ENCODE data around the gene STAT5B. TPM values are rescaled to one million over a fixed set of nuclear protein-coding genes. Genes with fewer than 3 reads are reported as not detected.
"Not testable (repeated sequence)": the region's sequence is repeated elsewhere in the genome, so short reads cannot be mapped to it uniquely, and the experiment has no call there.

Gene STAT5B
- 10 to 100 TPM; 13.4 to 53.6 (median 20.1) TPM for polyA plus RNA-seq
- long read RNA-seq, donor 1: 0 reads
- long read RNA-seq, donor 2, partial matches to known transcripts: 0 of 2 reads
- long read RNA-seq, donor 2, other reads (novel, unspliced or antisense): 0 of 2 reads
- long read RNA-seq, donor 3, partial matches to known transcripts: 23 of 24 reads
- long read RNA-seq, donor 3, other reads (novel, unspliced or antisense): 0 of 24 reads
- long read RNA-seq, donor 4: 0 reads
- long read RNA-seq, donor 5, partial matches to known transcripts: 0 of 1 reads
- long read RNA-seq, donor 5, other reads (novel, unspliced or antisense): 0 of 1 reads
- long read RNA-seq, donor 6, full-length matches to known transcripts: 8 of 8 reads
- long read RNA-seq, donor 6, partial matches to known transcripts: 0 of 8 reads
- long read RNA-seq, donor 6, other reads (novel, unspliced or antisense): 0 of 8 reads
- long read RNA-seq, donor 7, full-length matches to known transcripts: 8 of 8 reads
- long read RNA-seq, donor 7, partial matches to known transcripts: 0 of 8 reads
- long read RNA-seq, donor 7, other reads (novel, unspliced or antisense): 0 of 8 reads
- long read RNA-seq, donor 8: 0 reads
- long read RNA-seq, donor 9, partial matches to known transcripts: 0 of 1 reads
- long read RNA-seq, donor 9, other reads (novel, unspliced or antisense): 0 of 1 reads
- long read RNA-seq, donor 10, full-length matches to known transcripts: 14 of 14 reads
- long read RNA-seq, donor 10, partial matches to known transcripts: 0 of 14 reads
- long read RNA-seq, donor 10, other reads (novel, unspliced or antisense): 0 of 14 reads

- Histone ChIP-seq H3K27me3 (ENCODE audit: control insufficient read depth in 3 of 3, insufficient read depth in 3 of 3, low read length in 3 of 3) (no peaks in the 10 kb centered on the region), H3K4me3 (ENCODE audit: low read depth in 1 of 3, low read length in 3 of 3) (peak within 1 kb of the TSS; percentile 72 to 91 (median 80)), H3K36me3 (ENCODE audit: control insufficient read depth in 3 of 3, insufficient read depth in 2 of 3, low read depth in 1 of 3, low read length in 3 of 3) (no peaks in the 10 kb centered on the region), H3K9me3 (ENCODE audit: control insufficient read depth in 2 of 2, insufficient read depth in 1 of 2, low read depth in 1 of 2, low read length in 1 of 2) (no peaks in the 10 kb centered on the region), H3K27ac (ENCODE audit: low read depth in 1 of 3, low read length in 2 of 3) (peak within 1 kb of the TSS; percentile 82 to 91 (median 83)), H3K4me1 (ENCODE audit: control insufficient read depth in 3 of 3, insufficient read depth in 2 of 3, low read depth in 1 of 3, low read length in 2 of 3) (peaks cover 0 to 19% (median 6%) of the 10 kb centered on the region in 3 donors)
- DNase-seq: peak; percentile 74 to 91
- no peak for FAIRE-seq
- 0% methylated on average over 15 to 47 of the region's 47 CpGs for WGBS, 3 donors
These were observed at the start of gene STAT5B for GRCh38 chr17:42276359-42276608. STAT5B (minus strand) TSS chr17:42276391; CDS start chr17:42232127, 44,264 bp downstream.

GRCh38 chr17:42325026-42325425, 48.8 kb upstream of the STAT5B start:
- FAIRE-seq: no peak
- H3K9me3 ChIP-seq (ENCODE audit: control insufficient read depth in 2 of 2, insufficient read depth in 1 of 2, low read depth in 1 of 2, low read length in 1 of 2): no peaks in the 10 kb centered on the region
- no peaks in the 10 kb centered on the region for H3K27me3 ChIP-seq (ENCODE audit: control insufficient read depth in 3 of 3, insufficient read depth in 3 of 3, low read length in 3 of 3)
- DNase-seq: no peak
- peaks cover 25 to 83% (median 27%) of the 10 kb centered on the region in 3 donors for H3K36me3 ChIP-seq (ENCODE audit: control insufficient read depth in 3 of 3, insufficient read depth in 2 of 3, low read depth in 1 of 3, low read length in 3 of 3)
- H3K27ac ChIP-seq (ENCODE audit: low read depth in 1 of 3, low read length in 2 of 3): no peak overlapping the region
- WGBS, 3 donors: 56 to 72% (median 64%) methylated on average over 7 of the region's 7 CpGs
- peaks cover 0 to 3% (median 0%) of the 10 kb centered on the region in 3 donors for H3K4me1 ChIP-seq (ENCODE audit: control insufficient read depth in 3 of 3, insufficient read depth in 2 of 3, low read depth in 1 of 3, low read length in 2 of 3)
- no peak overlapping the region for H3K4me3 ChIP-seq (ENCODE audit: low read depth in 1 of 3, low read length in 3 of 3)

GRCh38 chr17:42323268-42323773, 47.1 kb upstream of the STAT5B start:
- no peaks in the 10 kb centered on the region for H3K9me3 ChIP-seq (ENCODE audit: control insufficient read depth in 2 of 2, insufficient read depth in 1 of 2, low read depth in 1 of 2, low read length in 1 of 2)
- no peak for DNase-seq
- peaks cover 0 to 19% (median 0%) of the 10 kb centered on the region in 3 donors for H3K4me1 ChIP-seq (ENCODE audit: control insufficient read depth in 3 of 3, insufficient read depth in 2 of 3, low read depth in 1 of 3, low read length in 2 of 3)
- peak overlapping the region in 2 of 3 donors; percentile 0 to 56 for H3K27ac ChIP-seq (ENCODE audit: low read depth in 1 of 3, low read length in 2 of 3)
- 88 to 94% (median 90%) methylated on average over 5 of the region's 5 CpGs for WGBS, 3 donors
- no peak overlapping the region for H3K4me3 ChIP-seq (ENCODE audit: low read depth in 1 of 3, low read length in 3 of 3)
- peaks cover 26 to 82% (median 30%) of the 10 kb centered on the region in 3 donors for H3K36me3 ChIP-seq (ENCODE audit: control insufficient read depth in 3 of 3, insufficient read depth in 2 of 3, low read depth in 1 of 3, low read length in 3 of 3)
- FAIRE-seq: no peak
- H3K27me3 ChIP-seq (ENCODE audit: control insufficient read depth in 3 of 3, insufficient read depth in 3 of 3, low read length in 3 of 3): no peaks in the 10 kb centered on the region

- Histone ChIP-seq H3K27me3 (ENCODE audit: control insufficient read depth in 3 of 3, insufficient read depth in 3 of 3, low read length in 3 of 3) (no peaks in the 10 kb centered on the region), H3K27ac (ENCODE audit: low read depth in 1 of 3, low read length in 2 of 3) (peak overlapping the region in 2 of 3 donors; percentile 0 to 56), H3K4me3 (ENCODE audit: low read depth in 1 of 3, low read length in 3 of 3) (no peak overlapping the region), H3K4me1 (ENCODE audit: control insufficient read depth in 3 of 3, insufficient read depth in 2 of 3, low read depth in 1 of 3, low read length in 2 of 3) (peaks cover 0 to 26% (median 0%) of the 10 kb centered on the region in 3 donors), H3K36me3 (ENCODE audit: control insufficient read depth in 3 of 3, insufficient read depth in 2 of 3, low read depth in 1 of 3, low read length in 3 of 3) (peaks cover 26 to 84% (median 36%) of the 10 kb centered on the region in 3 donors), H3K9me3 (ENCODE audit: control insufficient read depth in 2 of 2, insufficient read depth in 1 of 2, low read depth in 1 of 2, low read length in 1 of 2) (no peaks in the 10 kb centered on the region)
- no peak for FAIRE-seq
- 38 to 41% (median 41%) methylated on average over 10 of the region's 10 CpGs for WGBS, 3 donors
- DNase-seq: peak; percentile 90 to 96
These were observed 46.4 kb upstream of the STAT5B start for GRCh38 chr17:42322382-42323267.

GRCh38 chr17:42321555-42321954, 45.4 kb upstream of the STAT5B start:
- Histone ChIP-seq H3K9me3 (ENCODE audit: control insufficient read depth in 2 of 2, insufficient read depth in 1 of 2, low read depth in 1 of 2, low read length in 1 of 2) (no peaks in the 10 kb centered on the region), H3K4me3 (ENCODE audit: low read depth in 1 of 3, low read length in 3 of 3) (no peak overlapping the region), H3K36me3 (ENCODE audit: control insufficient read depth in 3 of 3, insufficient read depth in 2 of 3, low read depth in 1 of 3, low read length in 3 of 3) (peaks cover 29 to 86% (median 36%) of the 10 kb centered on the region in 3 donors), H3K4me1 (ENCODE audit: control insufficient read depth in 3 of 3, insufficient read depth in 2 of 3, low read depth in 1 of 3, low read length in 2 of 3) (peaks cover 0 to 37% (median 0%) of the 10 kb centered on the region in 3 donors), H3K27me3 (ENCODE audit: control insufficient read depth in 3 of 3, insufficient read depth in 3 of 3, low read length in 3 of 3) (no peaks in the 10 kb centered on the region), H3K27ac (ENCODE audit: low read depth in 1 of 3, low read length in 2 of 3) (no peak overlapping the region)
- WGBS, 3 donors: 92 to 95% (median 94%) methylated on average over 4 of the region's 4 CpGs
- DNase-seq: no peak
- FAIRE-seq: no peak

GRCh38 chr17:42317967-42318366, 41.8 kb upstream of the STAT5B start:
- H3K27me3 ChIP-seq (ENCODE audit: control insufficient read depth in 3 of 3, insufficient read depth in 3 of 3, low read length in 3 of 3); DNase-seq; H3K9me3 ChIP-seq (ENCODE audit: control insufficient read depth in 2 of 2, insufficient read depth in 1 of 2, low read depth in 1 of 2, low read length in 1 of 2); H3K4me3 ChIP-seq (ENCODE audit: low read depth in 1 of 3, low read length in 3 of 3); FAIRE-seq: not testable (repeated sequence)
- H3K27ac ChIP-seq (ENCODE audit: low read depth in 1 of 3, low read length in 2 of 3): peak overlapping the region in 1 of 3 donors; percentile 54
- 93 to 95% (median 94%) methylated on average over 6 of the region's 6 CpGs for WGBS, 3 donors
- peaks cover 0 to 70% (median 5%) of the 10 kb centered on the region in 3 donors for H3K4me1 ChIP-seq (ENCODE audit: control insufficient read depth in 3 of 3, insufficient read depth in 2 of 3, low read depth in 1 of 3, low read length in 2 of 3)
- peaks cover 22 to 86% (median 27%) of the 10 kb centered on the region in 3 donors for H3K36me3 ChIP-seq (ENCODE audit: control insufficient read depth in 3 of 3, insufficient read depth in 2 of 3, low read depth in 1 of 3, low read length in 3 of 3)

- Histone ChIP-seq H3K36me3 (ENCODE audit: control insufficient read depth in 3 of 3, insufficient read depth in 2 of 3, low read depth in 1 of 3, low read length in 3 of 3) (peaks cover 21 to 82% (median 27%) of the 10 kb centered on the region in 3 donors), H3K27me3 (ENCODE audit: control insufficient read depth in 3 of 3, insufficient read depth in 3 of 3, low read length in 3 of 3) (no peaks in the 10 kb centered on the region), H3K4me1 (ENCODE audit: control insufficient read depth in 3 of 3, insufficient read depth in 2 of 3, low read depth in 1 of 3, low read length in 2 of 3) (peaks cover 0 to 76% (median 10%) of the 10 kb centered on the region in 3 donors), H3K27ac (ENCODE audit: low read depth in 1 of 3, low read length in 2 of 3) (peak overlapping the region in 1 of 3 donors; percentile 54), H3K4me3 (ENCODE audit: low read depth in 1 of 3, low read length in 3 of 3) (no peak overlapping the region), H3K9me3 (ENCODE audit: control insufficient read depth in 2 of 2, insufficient read depth in 1 of 2, low read depth in 1 of 2, low read length in 1 of 2) (no peaks in the 10 kb centered on the region)
- WGBS, 3 donors: 46 to 65% (median 46%) methylated on average over 5 of the region's 5 CpGs
- no peak for FAIRE-seq
- DNase-seq: peak in 1 of 2 donors; percentile 71
These were observed 41.2 kb upstream of the STAT5B start for GRCh38 chr17:42317266-42317845.

Measured in small intestine (tissue), 16 donors.